HL-60 (cell line): ENCODE data around the gene PRAC1.

Experiments used
- SPI1 ChIP-seq: IDR thresholded peaks from 2 replicates; pipeline ENCODE4 v1.6.1; 2012; ENCODE audit warnings: low read depth, mild to moderate bottlenecking, borderline replicate concordance
- TF ChIP-seq, protein P1 (sequence below): IDR thresholded peaks from one replicate; pipeline ENCODE4 v1.5.1; 2011; ENCODE audit warnings: low read length, control low read depth, inconsistent platforms; ENCODE audit not compliant: insufficient read depth
- TF ChIP-seq, protein P2 (sequence below): IDR thresholded peaks from 2 replicates; pipeline ENCODE4 v1.6.1; 2012; ENCODE audit warnings: low read depth; ENCODE audit not compliant: insufficient replicate concordance

DNA sequence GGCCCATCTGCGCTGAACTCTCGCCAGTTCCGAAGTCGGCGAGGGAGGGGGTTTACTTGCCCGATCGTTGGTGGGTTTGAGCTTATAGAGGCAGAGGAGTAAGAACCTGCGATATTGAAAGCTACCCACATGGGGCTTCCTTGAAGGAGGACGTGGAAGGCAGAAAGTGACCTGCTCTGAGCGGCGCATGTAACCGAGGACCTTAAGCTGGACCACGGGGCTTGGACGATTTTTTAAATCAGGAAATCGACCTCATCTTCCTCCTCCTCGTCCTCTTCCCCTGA lies 2.6 kb upstream of the PRAC1 start:
- TF ChIP-seq, protein P1, sequence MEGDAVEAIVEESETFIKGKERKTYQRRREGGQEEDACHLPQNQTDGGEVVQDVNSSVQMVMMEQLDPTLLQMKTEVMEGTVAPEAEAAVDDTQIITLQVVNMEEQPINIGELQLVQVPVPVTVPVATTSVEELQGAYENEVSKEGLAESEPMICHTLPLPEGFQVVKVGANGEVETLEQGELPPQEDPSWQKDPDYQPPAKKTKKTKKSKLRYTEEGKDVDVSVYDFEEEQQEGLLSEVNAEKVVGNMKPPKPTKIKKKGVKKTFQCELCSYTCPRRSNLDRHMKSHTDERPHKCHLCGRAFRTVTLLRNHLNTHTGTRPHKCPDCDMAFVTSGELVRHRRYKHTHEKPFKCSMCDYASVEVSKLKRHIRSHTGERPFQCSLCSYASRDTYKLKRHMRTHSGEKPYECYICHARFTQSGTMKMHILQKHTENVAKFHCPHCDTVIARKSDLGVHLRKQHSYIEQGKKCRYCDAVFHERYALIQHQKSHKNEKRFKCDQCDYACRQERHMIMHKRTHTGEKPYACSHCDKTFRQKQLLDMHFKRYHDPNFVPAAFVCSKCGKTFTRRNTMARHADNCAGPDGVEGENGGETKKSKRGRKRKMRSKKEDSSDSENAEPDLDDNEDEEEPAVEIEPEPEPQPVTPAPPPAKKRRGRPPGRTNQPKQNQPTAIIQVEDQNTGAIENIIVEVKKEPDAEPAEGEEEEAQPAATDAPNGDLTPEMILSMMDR: no peak
- no peak for TF ChIP-seq SPI1
- TF ChIP-seq, protein P2, sequence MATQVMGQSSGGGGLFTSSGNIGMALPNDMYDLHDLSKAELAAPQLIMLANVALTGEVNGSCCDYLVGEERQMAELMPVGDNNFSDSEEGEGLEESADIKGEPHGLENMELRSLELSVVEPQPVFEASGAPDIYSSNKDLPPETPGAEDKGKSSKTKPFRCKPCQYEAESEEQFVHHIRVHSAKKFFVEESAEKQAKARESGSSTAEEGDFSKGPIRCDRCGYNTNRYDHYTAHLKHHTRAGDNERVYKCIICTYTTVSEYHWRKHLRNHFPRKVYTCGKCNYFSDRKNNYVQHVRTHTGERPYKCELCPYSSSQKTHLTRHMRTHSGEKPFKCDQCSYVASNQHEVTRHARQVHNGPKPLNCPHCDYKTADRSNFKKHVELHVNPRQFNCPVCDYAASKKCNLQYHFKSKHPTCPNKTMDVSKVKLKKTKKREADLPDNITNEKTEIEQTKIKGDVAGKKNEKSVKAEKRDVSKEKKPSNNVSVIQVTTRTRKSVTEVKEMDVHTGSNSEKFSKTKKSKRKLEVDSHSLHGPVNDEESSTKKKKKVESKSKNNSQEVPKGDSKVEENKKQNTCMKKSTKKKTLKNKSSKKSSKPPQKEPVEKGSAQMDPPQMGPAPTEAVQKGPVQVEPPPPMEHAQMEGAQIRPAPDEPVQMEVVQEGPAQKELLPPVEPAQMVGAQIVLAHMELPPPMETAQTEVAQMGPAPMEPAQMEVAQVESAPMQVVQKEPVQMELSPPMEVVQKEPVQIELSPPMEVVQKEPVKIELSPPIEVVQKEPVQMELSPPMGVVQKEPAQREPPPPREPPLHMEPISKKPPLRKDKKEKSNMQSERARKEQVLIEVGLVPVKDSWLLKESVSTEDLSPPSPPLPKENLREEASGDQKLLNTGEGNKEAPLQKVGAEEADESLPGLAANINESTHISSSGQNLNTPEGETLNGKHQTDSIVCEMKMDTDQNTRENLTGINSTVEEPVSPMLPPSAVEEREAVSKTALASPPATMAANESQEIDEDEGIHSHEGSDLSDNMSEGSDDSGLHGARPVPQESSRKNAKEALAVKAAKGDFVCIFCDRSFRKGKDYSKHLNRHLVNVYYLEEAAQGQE: no peak
